Measurements from ENCODE around the gene BHLHE41.

The BHLHE41 gene

GRCh38 chr12:26077915-26078702, 46.7 kb downstream of the BHLHE41 start:
- peak; percentile 27 for DNase-seq
